NK-92 treated with Interleukin-12 subunit alpha and Interleukin-12 subunit beta, amount 100 ng/mL, for 24 hours (cell line): ENCODE data around the gene RSPH10B.
A peak's percentile ranks its signal among the peaks of the same experiment; 100 is the strongest.
"Not testable (repeated sequence)": the region's sequence is repeated elsewhere in the genome, so short reads cannot be mapped to it uniquely, and the experiment has no call there.

ENCODE experiments used
- DNase-seq: peaks from one replicate; lab custom pipeline; 2025; lab: John Stamatoyannopoulos, UW

Gene RSPH10B

GRCh38 chr7:5926263-5926870 lies 44.1 kb downstream of the RSPH10B start:
- DNase-seq: not testable (repeated sequence)

- not testable (repeated sequence) for DNase-seq
Observed at GRCh38 chr7:5924630-5925029, 45.9 kb downstream of the RSPH10B start.

DNA sequence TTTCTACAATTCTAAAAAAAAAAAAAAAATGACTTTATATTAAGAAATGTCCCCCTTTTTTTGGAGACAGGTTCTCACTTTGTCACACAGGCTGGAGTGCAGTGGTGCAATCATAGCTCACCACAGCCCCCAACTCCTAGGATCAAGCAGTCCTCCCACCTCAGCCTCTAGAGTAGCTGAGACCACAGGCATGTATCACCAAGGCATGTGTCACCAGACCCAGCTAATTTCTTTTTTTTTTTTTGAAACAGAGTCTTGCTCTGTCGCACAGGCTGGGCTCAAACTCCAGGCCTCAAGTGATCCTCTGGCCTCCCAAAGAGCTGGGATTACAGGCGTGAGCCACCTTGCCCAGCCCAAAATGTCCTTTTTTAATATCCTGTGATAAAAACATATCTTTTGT lies 46.3 kb downstream of the RSPH10B start:
- not testable (repeated sequence) for DNase-seq

GRCh38 chr7:5916529-5916928 lies 54.0 kb downstream of the RSPH10B start:
- not testable (repeated sequence) for DNase-seq

DNA sequence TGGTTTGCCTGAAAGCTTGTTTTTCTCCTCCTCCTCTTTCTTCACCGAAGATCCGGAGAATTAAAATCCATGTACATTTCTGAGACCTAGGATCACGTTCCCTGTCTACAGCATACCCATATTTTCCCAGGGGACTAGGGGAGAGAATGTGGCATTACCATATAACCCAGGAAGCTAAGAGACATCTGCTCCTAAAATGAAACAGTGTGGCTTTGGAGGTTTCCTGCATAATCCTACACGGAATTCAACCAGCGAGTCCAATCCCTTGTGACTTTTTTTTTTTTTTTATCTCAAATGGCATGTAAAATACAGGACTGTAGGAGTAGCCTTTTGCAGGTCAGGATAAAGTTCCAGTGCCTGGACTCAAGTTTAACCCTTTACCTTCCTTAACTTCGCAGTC lies 61.7 kb downstream of the RSPH10B start:
- not testable (repeated sequence) for DNase-seq

DNA sequence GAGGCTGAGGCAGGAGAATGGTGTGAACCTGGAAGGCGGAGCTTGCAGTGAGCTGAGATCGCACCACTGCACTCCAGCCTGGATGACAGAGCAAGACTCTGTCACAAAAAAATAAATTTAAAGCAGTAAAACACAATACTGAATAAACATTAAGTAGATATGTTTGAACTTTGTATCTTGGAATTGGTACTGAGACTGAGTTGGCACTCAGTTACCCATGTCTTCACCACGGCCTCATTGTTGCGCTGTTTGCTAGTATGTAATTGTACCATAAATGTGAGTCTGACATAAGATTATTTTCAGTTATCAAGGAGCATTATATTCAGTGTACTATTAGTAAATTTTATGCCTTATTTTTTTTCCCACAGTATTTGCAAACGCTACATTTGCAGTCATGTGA lies 65.8 kb downstream of the RSPH10B start:
- DNase-seq: not testable (repeated sequence)

DNA sequence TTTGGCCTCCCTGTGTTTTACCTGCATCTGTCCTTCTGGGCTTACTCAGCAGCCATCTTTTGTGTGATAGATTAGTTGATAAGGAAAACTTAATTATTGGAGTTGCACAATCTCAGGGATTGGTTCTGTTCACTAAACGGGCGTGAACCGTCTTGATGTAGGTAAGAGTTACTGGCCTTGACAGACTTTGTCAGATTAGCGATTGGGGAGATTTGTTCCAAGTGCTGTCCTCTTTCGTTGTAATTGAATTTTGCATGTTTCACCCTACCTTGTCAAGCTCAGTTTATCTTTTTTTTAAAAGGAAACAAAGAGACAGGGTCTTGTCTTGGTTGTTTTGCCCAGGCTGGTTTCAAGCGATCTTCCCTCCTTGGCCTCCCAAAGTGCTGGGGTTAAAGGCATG lies 67.5 kb downstream of the RSPH10B start:
- not testable (repeated sequence) for DNase-seq

- DNase-seq: peak; percentile 22
Observed at GRCh38 chr7:5898480-5899224, 71.8 kb downstream of the RSPH10B start, which contains the start of gene CCZ1. Gene CCZ1, plus strand, starts transcription at chr7:5898733. Its CDS starts 67 bp downstream, at chr7:5898800.

DNA sequence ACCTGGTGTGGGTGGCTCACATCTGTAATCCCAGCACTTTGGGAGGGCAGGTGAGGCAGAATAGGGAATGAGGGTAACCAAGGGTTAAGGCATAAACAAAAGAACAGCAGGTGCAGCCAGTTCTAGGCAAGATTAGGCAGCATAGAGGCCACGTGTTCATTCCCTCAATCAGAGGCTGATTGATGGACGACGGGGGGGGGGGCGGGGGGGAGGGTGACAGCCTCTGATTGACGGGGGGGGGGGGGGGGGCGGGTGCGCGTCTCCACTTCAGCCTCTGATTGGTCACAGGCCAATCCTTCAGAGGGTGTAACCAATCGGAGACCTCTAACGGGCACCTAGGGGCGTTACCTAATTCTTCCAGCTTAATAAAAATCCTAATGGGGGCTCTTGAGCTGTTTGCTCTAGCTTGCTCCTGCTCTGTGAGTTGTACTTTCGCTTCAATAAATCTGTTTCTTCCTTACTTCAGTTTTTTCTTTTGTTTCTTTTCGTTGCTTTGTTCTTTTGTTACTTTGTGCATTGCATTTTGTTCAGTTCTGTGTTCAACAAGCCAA lies 73.0 kb downstream of the RSPH10B start:
- not testable (repeated sequence) for DNase-seq

DNA sequence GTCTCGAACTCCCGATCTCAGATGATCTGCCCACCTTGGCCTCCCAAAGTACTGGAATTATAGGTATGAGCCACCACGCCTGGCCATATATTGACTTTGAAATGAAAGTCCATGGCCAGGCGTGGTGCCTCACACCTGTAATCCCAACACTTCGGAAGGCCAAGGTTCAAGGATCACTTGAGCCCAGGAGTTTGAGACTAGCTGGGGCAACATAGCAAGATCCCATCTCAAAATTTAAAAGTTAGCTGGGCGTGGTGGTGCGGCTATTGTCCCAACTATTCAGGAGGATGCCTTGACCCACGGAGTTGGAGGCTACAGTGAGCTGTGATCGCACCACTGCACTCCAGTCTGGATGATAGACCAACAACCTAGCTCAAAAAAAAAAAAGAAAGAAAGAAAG lies 78.0 kb downstream of the RSPH10B start:
- no peak for DNase-seq

- DNase-seq: not testable (repeated sequence)
Observed at GRCh38 chr7:5890244-5890643, 80.2 kb downstream of the RSPH10B start.

- not testable (repeated sequence) for DNase-seq
Observed at GRCh38 chr7:5888021-5888420, 82.5 kb downstream of the RSPH10B start.

DNA sequence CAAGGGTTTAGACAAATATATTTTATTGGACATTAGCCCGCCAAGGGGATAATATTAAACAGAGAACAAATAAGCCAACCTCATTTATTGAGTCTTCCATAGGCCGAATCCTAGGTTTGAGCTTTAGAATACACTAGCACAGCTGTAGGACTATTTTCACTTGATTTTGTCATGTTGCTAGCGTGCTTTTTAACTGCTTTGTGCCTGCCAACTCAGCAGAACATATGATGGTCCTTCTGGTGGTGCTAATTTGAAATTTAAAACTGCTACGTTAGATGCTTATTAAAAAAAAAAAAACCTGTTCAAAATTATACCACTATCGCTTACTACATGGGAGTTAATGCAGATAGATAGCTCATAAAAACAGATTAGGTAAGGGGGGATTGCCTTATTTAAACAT lies 86.1 kb downstream of the RSPH10B start:
- DNase-seq: not testable (repeated sequence)

GRCh38 chr7:5880106-5880505 lies 90.4 kb downstream of the RSPH10B start:
- DNase-seq: not testable (repeated sequence)

- DNase-seq: not testable (repeated sequence)
Observed at GRCh38 chr7:5879591-5879990, 90.9 kb downstream of the RSPH10B start.
